Myocyte (in vitro differentiated cells): ENCODE data around the gene CASZ1. TPM values are rescaled to one million over a fixed set of nuclear protein-coding genes. Genes with fewer than 3 reads are reported as not detected.

ENCODE experiments used
- DNase-seq: peaks from one replicate; pipeline ENCODE4 v3.0.0-alpha.2; 2012; ENCODE audit warnings: low read depth
- total RNA-seq: library from RNA; depleted of rRNA; stranded (reverse); fragments of >200 nt; gene quantifications from 2 replicates; pipeline ENCODE4 v1.2.3, GENCODE V29; 2014

The CASZ1 gene
- total RNA-seq, 1 donor from 2014 or later, result 11.6 TPM

DNA sequence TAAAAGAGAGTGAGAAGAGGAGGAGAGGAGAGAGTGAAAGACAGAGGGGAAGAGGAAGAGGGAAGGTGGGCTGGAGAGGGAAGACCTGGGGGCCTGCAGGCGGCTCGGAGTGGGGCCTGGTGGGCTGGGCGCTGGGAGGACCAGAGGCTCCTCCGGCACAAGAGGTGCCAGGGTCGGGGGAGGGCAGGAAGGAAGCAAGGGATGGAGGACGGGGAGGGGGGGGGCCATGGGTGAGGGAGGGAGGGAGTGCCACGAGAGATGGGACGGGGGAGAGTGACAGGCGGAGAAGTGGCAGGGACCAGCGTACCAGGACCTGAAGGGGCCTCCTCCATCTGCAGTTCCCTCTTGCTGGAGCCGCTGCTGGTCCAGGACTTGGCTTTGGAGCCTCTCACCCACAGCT, 87.7 kb downstream of the CASZ1 start:
- DNase-seq, result no peak

DNA sequence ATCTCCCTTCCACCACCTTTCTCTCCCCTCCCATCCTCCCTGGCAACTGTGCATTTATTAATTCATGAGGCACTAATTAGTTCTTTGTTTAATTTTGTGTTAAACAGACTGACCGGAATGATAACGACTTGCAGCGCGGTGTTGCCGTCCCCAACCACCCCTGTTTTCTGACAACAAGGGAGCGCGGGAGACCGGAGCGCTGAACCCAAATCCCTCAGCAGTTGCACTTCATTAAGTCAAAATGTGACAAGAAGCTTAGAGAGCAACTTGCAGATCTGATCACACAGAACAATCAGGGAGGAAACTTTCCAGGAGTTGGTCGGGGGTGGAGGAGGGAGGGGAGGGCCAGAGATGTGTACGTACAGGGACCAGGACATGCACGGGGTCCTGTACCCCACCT, 89.2 kb downstream of the CASZ1 start:
- DNase-seq, result no peak

DNA sequence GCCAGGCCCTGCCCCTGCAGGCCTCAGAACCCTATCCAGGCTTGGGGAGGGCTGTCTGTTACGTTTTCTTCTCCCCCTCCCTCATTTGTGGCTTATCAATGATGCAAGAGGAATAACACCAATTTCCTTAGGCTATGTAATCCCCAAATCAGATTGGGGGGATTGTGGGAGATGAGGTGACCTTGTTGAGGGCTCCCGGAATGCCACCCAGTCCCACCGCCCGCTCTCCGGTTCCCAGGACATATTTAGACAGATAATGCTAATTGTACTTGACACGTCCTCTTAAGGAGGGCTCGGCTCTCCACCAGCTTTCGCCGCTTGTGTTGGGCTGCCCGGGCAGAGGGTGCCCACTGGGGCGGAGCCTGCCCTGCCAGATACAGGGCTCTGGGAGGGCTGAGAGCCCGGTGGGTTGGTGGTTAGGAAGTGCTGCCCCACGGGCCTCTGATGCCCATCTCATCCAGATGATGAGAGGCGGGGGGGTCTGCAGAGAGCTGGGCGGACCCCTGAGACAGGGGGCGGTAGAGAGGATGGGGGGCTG, 90.0 kb downstream of the CASZ1 start:
- DNase-seq, result no peak

DNA sequence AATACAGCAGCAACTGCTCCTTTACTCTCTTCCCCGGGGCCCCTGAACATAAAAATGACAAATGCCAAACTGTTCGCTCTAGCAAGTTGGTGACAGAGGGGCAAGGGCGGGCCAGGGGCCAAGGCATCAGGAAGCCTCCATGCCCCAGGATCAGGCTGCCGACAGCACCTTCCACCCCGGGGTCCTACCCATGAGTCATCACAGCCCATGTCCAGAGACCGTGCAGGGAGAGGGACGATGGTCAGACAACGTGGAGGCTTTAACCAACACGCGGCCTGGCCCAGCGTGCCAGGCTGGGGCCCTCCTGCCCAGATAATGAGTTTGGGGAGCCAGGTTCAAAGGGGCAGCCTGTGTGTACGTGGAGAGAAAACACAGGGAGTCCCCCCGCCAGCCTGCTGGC, 90.5 kb downstream of the CASZ1 start:
- no peak for DNase-seq

DNA sequence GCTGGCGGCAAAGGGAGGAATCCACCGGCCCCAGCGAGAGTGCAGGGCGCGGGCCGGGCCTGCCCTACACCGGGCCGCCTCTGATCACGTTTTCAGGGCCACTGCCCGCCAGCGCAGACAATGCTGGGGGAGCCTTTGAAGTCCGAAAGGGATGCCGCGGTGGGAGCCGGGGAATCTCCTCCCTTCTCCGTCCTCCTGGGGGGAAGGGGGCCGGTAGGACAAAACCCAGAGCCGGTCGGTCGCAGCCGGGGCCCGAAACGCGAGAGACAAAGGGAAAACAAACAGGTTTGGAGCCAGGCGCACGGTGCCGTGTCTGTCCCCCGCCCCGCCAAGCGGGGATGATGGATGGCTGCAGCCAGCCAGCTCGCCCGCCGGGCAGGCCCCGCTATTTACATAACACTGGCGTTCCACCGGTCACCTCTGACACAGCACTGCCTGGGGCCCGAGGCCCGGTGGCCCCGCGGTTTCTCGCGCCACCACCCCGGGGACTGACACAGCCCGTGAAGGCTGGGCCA, 92.0 kb downstream of the CASZ1 start:
- no peak for DNase-seq

DNA sequence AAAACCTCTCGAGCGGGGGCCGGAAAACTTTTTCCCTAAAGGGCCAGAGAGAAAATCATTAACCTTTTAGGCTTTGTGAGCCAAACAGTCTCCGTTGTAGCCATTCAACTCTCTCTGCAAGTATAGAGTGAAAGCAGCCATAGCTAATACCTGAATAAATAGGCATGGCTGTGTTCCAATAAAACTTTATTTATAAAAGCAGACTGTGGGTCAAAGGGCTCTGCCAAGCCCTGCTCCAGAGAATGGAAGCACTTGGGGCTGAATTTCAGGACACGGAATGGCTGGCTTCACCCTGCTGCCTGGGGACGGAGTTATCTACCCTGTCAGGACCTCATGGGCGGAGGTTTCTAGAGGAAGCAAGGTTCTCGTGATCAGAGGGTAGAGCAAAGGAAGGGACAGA, 92.7 kb downstream of the CASZ1 start:
- DNase-seq, result no peak

DNA sequence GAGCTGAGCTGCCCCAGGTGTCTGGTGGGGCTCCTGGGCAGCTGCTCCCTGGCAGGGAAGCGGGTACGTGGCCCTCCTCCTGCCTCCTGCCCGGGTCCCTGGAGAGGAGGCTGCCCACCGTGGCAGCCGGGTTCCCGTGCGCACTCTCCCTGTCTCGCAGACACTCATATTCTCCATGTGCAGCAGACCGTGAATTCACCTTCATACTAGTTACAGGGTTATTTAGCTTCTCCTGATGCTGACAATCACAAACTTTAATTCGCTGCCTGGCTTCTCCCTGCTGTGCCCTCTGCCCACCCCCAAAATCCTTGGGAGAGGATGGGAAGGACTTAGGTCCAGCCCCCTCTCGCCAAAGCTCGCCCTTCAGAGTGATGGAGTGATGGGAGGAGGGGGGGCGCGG, 95.3 kb downstream of the CASZ1 start:
- DNase-seq, result no peak

DNA sequence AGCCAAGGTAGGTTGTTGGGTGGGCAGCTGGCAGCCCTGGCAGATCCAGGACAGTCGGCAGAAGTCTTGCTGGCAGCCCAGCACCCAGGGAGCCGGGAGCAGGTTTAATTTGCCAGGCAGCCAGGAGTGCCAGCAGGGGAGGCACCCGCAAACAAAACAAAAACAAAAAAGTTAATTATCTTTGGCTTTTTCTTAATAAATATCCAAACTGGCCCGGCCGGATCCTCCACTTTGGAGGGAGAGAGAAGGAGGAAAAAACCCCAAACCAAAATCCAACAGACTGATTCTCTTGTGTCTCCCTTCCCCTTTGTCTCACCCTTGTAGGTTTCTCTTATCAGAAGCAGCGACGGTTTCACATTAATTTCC, 97.0 kb downstream of the CASZ1 start:
- DNase-seq, result no peak

DNA sequence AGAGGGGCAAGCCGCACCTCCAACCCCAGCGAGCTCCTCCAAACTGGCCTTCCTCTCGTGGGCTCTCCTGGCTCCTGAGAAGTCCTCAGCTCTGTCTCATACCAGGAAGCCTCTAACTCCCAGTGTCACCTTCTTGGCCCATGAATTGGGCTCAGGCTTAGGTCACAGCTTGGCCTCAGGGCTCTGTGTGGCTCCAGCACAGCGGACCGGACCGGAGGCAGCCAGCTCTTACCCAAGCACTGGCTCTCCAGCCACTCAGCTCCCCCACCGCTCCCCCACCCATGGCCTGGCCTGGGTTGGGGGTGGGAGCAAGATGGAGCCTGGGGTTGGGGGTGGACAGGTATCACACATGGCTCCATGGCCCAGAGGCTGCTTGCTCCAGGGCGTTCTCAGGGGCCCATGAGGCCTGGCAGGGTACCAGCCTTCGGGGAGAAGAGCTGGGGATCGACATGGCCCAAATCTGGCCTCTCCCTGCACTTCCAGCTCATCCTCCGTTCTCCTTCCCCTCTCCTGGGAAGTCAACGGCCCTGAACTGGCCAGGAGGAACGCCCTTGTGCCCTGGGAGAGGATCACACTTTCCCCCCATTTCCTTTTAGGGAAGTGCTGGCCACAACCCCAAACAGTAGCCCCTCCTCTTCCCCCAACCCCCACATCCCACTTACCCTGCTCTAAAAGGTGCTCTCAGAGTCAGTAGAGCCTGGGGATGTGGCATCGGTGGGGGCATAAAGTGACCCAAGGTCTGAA, 97.5 kb downstream of the CASZ1 start:
- DNase-seq, result no peak

DNA sequence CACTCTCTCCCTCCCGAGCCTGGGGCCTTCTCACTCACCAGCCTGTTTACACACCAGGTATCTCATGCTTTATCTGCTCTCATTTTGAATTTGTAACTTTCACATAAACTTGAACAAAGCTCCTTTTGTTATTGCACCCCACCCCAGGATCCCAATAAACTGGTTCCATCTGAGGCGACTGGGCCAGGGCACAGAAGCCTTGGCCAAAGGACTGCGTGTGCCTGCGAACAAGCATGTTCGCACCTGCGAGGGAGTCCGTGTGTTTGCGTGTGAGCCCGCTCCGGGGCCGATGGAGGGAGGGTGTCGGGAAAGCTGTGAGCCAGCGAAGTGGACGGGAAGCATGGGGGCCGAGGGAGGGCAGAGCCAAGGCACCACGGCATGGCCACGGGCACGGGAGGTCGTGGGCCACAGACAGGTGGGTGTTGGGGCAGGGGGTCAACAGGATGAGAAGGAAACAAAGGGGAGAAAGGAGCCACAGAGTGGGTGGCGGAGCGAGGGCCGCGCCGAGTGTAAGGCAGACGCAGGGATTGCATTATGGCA, 98.8 kb downstream of the CASZ1 start:
- DNase-seq, result no peak

DNA sequence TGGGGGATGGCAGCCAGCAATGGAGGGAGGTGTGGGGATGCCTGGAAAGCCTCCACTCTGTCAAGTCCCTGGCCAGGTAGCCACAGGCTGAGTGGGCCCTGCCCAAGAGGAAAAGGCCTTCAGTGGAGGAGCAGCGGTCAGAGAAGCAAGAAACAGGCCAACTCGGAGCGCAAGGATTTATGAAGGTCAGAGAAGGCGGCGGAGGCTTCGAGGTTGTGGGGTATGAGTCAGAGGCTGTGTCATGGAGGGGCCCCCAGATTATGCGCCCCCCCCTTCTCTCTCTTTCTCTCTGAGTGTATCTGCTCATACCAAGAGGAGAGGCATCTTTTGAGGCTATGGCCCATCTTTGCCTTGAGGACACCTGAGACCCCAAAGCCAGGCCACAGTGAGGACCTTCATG, 99.5 kb downstream of the CASZ1 start:
- DNase-seq, result no peak

DNA sequence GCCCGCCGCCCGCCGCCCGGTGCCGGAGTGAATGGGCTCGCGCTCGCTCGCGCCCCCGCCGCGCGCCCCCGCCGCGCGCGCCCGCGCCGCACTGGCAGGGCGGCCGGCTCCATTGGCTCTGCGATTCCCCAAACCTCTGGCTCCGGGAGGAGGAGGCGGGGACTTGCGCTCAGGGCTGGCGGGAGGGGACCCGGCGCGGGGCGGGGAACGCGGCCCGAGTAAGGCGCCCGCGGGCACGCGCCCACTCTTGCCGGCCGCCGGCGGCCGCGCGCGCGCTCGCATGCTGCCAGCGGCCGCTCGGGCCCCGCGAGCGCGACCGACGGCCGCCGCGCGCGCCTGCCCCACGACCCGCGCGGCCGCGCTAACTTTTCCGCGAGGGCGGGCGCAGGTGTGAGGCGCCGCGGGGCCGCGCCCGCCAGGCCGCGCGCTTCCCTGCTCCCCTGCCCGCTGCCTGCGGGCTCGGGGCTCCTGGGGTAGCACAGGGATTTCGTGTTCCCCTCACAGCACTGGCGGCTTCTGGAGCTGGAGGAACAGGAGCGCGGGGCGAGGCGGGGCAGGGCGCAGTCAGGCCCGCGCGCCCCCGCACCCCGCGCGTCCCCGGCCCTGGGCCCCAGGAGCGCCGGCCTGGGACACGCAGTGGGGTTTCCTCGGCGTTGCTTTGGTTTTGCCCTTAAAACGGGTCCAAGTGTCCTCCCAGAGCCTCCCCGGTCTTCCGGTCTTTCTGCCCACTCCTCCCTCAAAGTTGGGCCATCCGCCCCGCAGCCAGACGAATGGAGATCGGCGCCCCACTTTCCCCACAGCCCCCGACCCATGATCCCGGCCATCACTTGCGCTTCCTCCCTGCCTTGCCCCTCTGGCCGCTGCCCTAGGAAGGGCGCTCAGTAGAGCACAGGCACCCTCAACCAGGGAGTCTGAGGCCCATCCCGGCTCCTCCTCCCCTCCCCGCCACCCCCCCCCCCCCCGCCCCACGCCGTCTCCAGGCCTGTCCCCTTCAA, 101.5 kb downstream of the CASZ1 start:
- DNase-seq, result peak; percentile 81

DNA sequence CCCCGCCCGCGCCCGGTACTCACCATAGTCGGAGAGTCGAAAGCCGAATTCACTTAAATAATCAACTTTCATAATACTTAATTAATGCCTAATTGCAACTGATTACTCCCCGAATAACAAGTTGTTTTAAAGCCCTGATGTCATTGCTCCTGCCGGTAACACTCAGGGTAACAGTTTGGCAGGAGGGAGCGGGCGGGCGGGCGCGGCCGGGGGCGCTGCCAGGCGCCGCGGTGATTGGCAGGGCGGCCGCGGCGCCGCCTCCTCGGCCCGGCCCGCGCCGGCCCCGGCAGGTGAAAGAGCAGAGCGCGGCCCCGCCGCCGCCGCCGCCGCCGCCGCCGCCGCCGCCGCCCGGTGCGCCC, 102.2 kb downstream of the CASZ1 start:
- DNase-seq, result peak; percentile 60

DNA sequence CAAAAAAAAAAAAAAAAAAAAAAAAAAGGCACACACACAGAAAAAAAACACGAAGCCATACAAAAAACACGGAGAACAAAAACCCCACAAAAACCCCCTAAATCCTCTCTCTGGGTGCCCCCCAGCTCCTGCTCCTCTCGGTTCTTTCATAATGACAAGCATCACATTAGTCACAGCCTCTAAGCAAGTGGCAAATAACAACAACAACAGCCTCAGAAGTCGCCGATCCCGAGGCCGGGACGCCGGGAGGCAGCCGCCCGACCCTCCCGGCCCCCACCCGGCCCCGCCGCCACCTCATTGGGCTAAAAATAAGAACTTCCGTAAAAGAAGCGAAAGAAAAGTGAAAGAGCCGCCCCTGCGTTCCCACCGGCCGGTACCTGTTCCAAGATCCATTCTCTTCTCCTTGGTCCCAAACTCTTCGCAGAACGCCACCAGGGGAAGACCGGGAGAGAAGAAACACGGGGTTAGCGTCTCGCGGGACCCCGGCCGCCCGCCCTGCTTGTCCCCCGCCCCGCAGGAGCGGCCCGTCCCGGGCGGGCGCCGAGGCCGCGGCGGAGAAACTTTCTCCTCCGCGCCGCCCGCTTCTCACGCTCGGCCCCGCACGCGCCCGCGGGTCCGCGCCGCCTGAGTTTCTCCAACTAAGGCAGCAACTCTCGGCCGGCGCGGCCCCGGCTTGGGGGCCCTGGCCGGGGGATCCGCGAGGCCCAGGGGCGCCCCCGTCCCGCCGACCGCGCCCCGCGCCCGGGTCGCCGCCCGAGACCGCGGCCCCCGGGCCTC, 102.8 kb downstream of the CASZ1 start:
- DNase-seq, result no peak

DNA sequence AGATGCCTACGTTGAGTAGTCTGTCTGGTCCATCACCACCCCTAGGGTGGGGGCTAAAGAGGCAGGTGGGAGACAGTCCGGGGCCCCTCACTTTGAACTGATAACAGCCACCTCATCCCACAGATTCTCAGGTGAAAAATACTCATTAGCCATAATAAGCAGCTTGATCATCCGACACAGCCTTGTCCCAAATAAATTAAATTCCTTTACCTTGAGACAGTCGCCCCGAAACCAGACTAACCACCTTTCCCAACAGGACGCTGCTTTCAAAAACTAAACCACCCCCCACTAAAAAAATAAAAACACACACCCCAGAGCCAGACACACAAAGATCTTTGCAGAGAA, 103.3 kb downstream of the CASZ1 start:
- no peak for DNase-seq

DNA sequence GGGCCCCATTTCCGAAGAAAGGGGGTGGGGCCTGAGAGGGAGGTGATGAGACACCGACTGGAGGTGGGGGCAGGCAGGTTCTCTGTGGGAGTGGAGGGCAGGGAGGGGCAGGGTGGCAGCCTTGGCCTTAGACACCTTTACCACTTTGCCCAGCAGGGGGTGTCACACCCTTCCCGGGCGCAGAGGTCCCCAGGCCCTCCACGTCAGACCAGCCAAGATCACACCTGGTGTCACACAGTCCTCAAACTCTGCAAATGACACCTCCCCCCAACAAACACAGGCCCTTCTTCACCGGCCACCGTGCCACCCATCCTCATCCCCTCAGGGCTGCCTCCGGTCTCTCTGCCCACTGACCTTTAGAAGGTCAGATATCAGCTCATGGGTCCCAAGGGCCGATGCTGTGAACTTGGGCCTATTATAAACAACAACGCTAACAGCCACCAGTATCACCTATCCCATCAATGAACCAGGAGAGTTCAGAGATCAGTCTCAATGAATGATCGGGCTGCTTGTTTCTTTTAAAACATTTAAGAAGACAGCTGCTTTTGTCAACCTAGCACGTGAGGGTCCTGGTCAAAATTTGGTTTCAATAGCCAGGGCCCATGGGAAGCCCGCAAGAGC, 103.9 kb downstream of the CASZ1 start:
- no peak for DNase-seq

DNA sequence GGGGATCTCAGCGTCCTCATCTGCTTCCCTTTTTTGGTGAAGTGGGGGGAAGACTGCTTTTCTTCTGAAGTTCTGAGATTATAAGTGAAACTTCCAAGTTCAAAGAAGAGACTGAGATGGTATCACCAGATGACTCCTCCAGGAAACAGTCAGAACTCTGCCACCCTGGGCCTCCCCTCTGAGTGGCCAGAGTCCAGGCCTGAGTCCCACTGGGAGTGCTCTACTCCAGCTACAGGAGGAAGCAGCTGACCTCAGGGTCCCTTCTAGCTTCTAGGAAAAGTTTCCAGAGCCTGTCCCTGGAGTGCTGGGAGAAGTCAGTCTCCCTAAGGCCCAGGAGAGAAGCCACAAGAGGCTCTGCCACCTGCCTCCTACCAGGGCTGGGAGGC, 104.7 kb downstream of the CASZ1 start:
- peak; percentile 39 for DNase-seq

DNA sequence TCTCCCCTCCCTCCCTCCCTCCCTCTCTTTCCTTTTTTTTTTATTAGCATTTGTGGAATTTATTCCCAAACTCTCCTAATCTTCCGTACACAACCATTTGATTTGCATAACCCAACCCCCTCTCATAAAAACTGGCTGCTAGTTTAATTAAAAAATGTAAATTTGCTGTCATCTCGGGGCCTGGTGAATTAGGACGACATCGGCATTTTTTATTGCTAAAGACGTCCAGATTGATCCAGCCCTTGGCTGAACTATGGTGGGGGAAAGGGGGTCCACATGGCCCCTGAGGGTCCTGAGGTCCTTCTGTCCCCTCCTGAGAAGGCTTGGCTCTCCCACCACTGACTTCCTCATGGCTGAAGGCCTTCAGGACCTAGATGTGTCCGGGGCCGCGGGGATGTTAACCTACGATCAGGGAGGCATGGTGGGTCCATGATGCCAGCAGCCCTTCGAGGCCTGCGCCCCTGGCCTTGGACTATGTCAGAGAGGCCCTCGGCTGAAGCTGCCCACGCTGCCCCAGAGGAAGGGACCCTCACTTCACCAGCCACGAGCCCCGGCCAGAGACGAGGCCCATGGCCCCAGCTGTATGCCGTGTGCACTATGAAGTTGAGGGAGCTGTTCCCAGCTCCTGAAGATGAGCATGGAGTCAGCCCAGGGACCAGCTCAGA, 105.2 kb downstream of the CASZ1 start:
- no peak for DNase-seq

DNA sequence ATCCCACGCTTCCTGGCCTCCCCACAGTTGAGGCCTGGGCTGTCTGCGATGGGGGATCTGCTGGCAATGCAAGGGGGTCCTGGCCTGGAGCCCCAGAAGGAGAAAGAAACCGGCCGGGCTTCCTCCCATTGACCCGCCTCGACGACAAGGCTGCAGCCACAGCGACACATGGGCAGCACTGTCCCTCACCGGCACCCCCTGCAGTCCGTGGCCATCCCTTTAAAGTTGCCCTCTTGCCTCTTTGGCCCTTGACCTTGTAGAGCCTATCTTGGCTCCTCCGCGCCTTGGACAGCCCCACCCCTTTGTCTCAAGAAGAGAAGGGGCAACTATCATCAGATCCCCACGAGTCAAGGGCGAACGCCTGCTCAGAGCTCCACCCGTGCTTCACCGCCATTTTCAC, 106.0 kb downstream of the CASZ1 start:
- DNase-seq, result no peak

DNA sequence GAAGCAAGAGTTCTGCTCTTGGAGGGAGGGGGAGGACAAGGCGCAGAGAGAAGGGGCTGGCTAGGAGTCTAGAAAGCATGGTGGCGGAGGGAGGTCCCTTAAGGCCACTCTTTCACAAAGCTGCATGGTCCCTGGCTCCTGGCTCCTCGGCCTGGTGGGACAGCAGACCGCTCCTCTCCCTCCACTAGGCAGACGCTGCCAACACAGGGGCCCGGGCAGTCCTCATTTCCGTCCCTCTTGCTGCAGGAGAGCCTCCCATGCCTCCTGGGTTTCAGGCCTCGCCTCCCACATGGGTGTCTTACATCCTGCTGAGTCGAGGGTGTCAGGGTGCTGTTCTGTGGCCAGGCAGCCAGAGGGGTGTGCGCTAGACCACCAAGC, 108.0 kb downstream of the CASZ1 start:
- no peak for DNase-seq
